Endothelial cell of umbilical vein (primary cell): ENCODE measurements around the gene PGGHG. TPM values are rescaled to one million over a fixed set of nuclear protein-coding genes. Genes with fewer than 3 reads are reported as not detected.

Experiments
- BruUV-seq: library from RNA; stranded (reverse); fragments of 400-500 nt; replicated peaks from 2 replicates; lab custom pipeline; 2021; lab: Mats Ljungman, UMichigan
- CTCF ChIA-PET: fragments of 300-600, 350-600 bp; sonication (Branson Sonifier 250); formaldehyde crosslinking; loops from one replicate; lab custom pipeline; 2021; ENCODE audit warnings: antibody characterized with exemption, inconsistent platforms; lab: Charles Lee
- POLR2A ChIA-PET: fragments of 300-600, 350-600 bp; sonication (Branson Sonifier 250); formaldehyde crosslinking; loops from one replicate; lab custom pipeline; 2021; ENCODE audit warnings: antibody characterized with exemption, inconsistent platforms; lab: Charles Lee
- DNase-seq: peaks from one replicate; pipeline ENCODE4 v3.0.0-alpha.2; 2011; ENCODE audit warnings: low read depth, low spot score
- FAIRE-seq: peaks from 2 replicates; lab custom pipeline; 2011; peaks lifted over from hg19 to GRCh38; lab: Jason Lieb, UNC
- H2AFZ ChIP-seq: 2 replicates; pipeline ENCODE4 v1.6.0; 2012; ENCODE audit warnings: low read depth, low read length, control low read depth, inconsistent platforms
- H3K27ac ChIP-seq: 2 replicates; pipeline ENCODE4 v1.5.1; 2011; ENCODE audit warnings: low read depth, mild to moderate bottlenecking, control low read depth, low read length, moderate library complexity; ENCODE audit not compliant: insufficient read depth
- H3K27me3 ChIP-seq, 2 experiments: 2 replicates each; pipeline versions ENCODE4 v1.6.0 to v1.6.1; 2011; ENCODE audit warnings: low read length in 2 of 2, mixed read lengths in 1 of 2; ENCODE audit not compliant: control insufficient read depth in 2 of 2, insufficient read depth in 2 of 2
- H3K36me3 ChIP-seq, 2 experiments: 2 replicates in 1 of 2; 3 replicates in 1 of 2; pipeline ENCODE4 v1.5.1; 2011; ENCODE audit warnings: low read length in 2 of 2, mild to moderate bottlenecking in 1 of 2, moderate library complexity in 1 of 2; ENCODE audit not compliant: control insufficient read depth in 2 of 2, insufficient read depth in 2 of 2; ENCODE audit errors: extremely low read depth in 1 of 2
- H3K4me1 ChIP-seq: 3 replicates; pipeline ENCODE4 v1.5.1; 2011; ENCODE audit warnings: mild to moderate bottlenecking, low read length; ENCODE audit not compliant: control insufficient read depth, insufficient read depth; ENCODE audit errors: extremely low read depth
- H3K4me2 ChIP-seq: 2 replicates; pipeline ENCODE4 v1.6.1; 2011; ENCODE audit warnings: low read length, control low read depth, mixed read lengths; ENCODE audit not compliant: insufficient read depth
- H3K4me3 ChIP-seq, 3 experiments: fragments of 200-600 bp in 1 of 3; sonication (generic), shearing (Covaris generic) in 1 of 3; replicated peaks in 1 of 3; 2 replicates each; pipeline ENCODE4 v1.5.1; 2011 to 2016; ENCODE audit warnings: control low read depth in 3 of 3, low read length in 3 of 3, mild to moderate bottlenecking in 2 of 3, inconsistent platforms in 1 of 3, low read depth in 1 of 3, moderate library complexity in 1 of 3; ENCODE audit not compliant: insufficient read depth in 1 of 3
- H3K79me2 ChIP-seq: 2 replicates; pipeline ENCODE4 v1.6.0; 2012; ENCODE audit warnings: low read length, inconsistent platforms; ENCODE audit not compliant: control insufficient read depth, insufficient read depth
- H3K9ac ChIP-seq: replicated peaks from 2 replicates; pipeline ENCODE3; 2011; ENCODE audit warnings: low read length, control low read depth; ENCODE audit not compliant: insufficient read depth; ENCODE audit errors: extremely low read depth
- H3K9me1 ChIP-seq: replicated peaks from 3 replicates; pipeline ENCODE4 v1.6.0; 2011; ENCODE audit warnings: mild to moderate bottlenecking, low read length; ENCODE audit not compliant: control insufficient read depth, insufficient read depth; ENCODE audit errors: extremely low read depth
- H3K9me3 ChIP-seq: replicated peaks from 2 replicates; pipeline ENCODE4 v1.5.1; 2012; ENCODE audit warnings: low read length, inconsistent platforms; ENCODE audit not compliant: control insufficient read depth, insufficient read depth
- H4K20me1 ChIP-seq: replicated peaks from 2 replicates; pipeline ENCODE3; 2011; ENCODE audit warnings: mild to moderate bottlenecking, low read length; ENCODE audit not compliant: control insufficient read depth, insufficient read depth; ENCODE audit errors: extremely low read depth
- FOS ChIP-seq: IDR thresholded peaks from 2 replicates; pipeline ENCODE4 v1.6.1; 2011; ENCODE audit warnings: mild to moderate bottlenecking, low read length, moderate library complexity, borderline replicate concordance; ENCODE audit not compliant: insufficient read depth
- GATA2 ChIP-seq: IDR thresholded peaks from 2 replicates; pipeline ENCODE4 v1.7.0; 2011; ENCODE audit warnings: low read depth, mild to moderate bottlenecking, moderate library complexity, mixed read lengths, low read length; ENCODE audit not compliant: insufficient read length, insufficient read depth
- JUN ChIP-seq: IDR thresholded peaks from 2 replicates; pipeline ENCODE4 v1.6.1; 2011; ENCODE audit warnings: borderline replicate concordance, low read depth; ENCODE audit not compliant: insufficient read length, insufficient read depth
- MAX ChIP-seq: IDR thresholded peaks from 2 replicates; pipeline ENCODE4 v1.6.1; 2011; ENCODE audit not compliant: insufficient read depth, insufficient read length
- MYC ChIP-seq: IDR thresholded peaks from one replicate; pipeline ENCODE4 v1.6.1; 2011; ENCODE audit warnings: mild to moderate bottlenecking, low read depth, low read length
- POLR2A ChIP-seq: IDR thresholded peaks from 2 replicates; pipeline ENCODE4 v1.6.1; 2012; ENCODE audit warnings: low read depth, mild to moderate bottlenecking, control low read depth, low read length
- dilution Hi-C: fragments of 300-500 bp; cut with MboI; formaldehyde crosslinking; loops from one replicate; pipeline ENCODE4 v1.15.0; 2019; ENCODE audit warnings: low sequenced_read_pairs; ENCODE audit not compliant: extremely low pct_ligation_motif_present
- intact Hi-C: fragments of 100-400 bp; cut with micrococcal nuclease; formaldehyde crosslinking; loops from one replicate; pipeline ENCODE4 v1.10.0; 2022
- polyA plus RNA-seq, 4 experiments: library from polyadenylated mRNA; depleted of rRNA in 3 of 4; stranded (reverse) in 3 of 4; unstranded in 1 of 4; fragments of >200 nt; gene quantifications; 2 replicates each; pipeline versions ENCODE4 v1.2.1 to v1.2.3, GENCODE V29; 2011 to 2012; ENCODE audit warnings: missing spikeins in 1 of 4
- total RNA-seq: library from RNA; stranded (reverse); gene quantifications from 2 replicates; pipeline ENCODE4 v1.2.3, GENCODE V29; 2021
- TF ChIP-seq, protein P1 (sequence below), 2 donors: IDR thresholded peaks; 1 replicate in 1 of 2; 2 replicates in 1 of 2; pipeline ENCODE4 v1.5.1; 2011; ENCODE audit warnings: low read length in 2 of 2, mild to moderate bottlenecking in 2 of 2, moderate library complexity in 2 of 2, control low read depth in 1 of 2, inconsistent platforms in 1 of 2, low read depth in 1 of 2; ENCODE audit not compliant: insufficient read depth in 1 of 2; ENCODE audit errors: extremely low read depth in 1 of 2

PGGHG gene
- total and polyA plus RNA-seq, 2 donors (not counting 3 experiments of a cell fraction or from before 2014, with no cell fraction given): 31.6 to 42.4 TPM

DNA sequence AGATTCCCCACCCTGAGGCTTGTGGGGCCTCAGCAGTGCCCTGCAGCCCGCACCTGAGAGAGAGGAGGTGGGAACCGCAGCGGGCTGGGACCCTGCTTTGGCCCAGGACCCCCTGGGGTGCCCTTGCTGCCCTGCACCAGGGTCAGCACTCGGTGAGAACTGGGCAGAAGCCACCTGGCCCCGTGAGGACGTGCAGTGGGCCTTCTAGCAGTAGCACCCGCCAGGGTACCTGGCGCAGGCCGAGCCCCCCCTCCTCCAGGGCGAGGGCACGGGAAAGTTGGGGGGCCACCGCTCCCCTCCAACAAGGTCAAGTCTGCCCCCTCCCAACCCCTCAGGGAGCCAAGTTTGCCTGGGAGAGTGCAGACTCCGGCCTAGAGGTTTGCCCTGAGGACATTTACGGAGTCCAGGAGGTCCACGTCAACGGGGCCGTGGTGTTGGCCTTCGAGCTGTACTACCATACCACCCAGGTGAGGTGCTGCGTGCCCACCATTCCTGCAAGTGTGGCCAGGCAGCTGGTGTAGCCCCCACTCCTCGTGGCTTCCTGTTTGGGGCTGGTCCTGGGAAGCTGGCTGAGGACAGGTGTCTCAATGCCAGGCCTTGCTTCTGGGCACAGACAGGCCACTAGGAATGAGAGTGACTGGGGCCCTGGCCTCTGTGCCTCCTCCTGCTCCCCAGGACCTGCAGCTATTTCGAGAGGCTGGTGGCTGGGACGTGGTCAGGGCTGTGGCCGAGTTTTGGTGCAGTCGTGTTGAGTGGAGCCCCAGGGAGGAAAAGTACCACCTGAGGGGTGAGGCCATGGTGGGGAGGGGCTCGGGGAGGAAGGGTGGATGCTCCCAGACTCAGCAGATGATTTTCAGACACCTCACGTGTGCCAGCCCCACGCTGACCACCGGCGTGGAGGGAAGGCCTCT, 3.5 kb downstream of the PGGHG start:
- ChIA-PET POLR2A (no interaction called here), CTCF (interaction anchor here (1.3 kb wide), 1 partner anchor 12 kb away, joined by 4 read pairs; no protein-coding TSS in a partner anchor)
- Histone ChIP-seq H3K4me1 (peaks cover 3% of the 10 kb centered on the region), H3K9me1 (no peaks in the 10 kb centered on the region), H3K27ac (no peak overlapping the region), H3K79me2 (no peaks in the 10 kb centered on the region), H3K36me3 (peaks cover 0 to 8% of the 10 kb centered on the region in 2 experiments), H3K27me3 (peaks cover 5 to 8% of the 10 kb centered on the region in 2 experiments), H3K4me3 (no peak overlapping the region), H4K20me1 (no peaks in the 10 kb centered on the region), H2AFZ (no peak overlapping the region), H3K9ac (no peak overlapping the region), H3K9me3 (no peaks in the 10 kb centered on the region), H3K4me2 (no peak overlapping the region)
- DNase-seq: no peak
- no peak for FAIRE-seq
- no TSS peak for BruUV-seq
- intact Hi-C loops: no loop called here
- no peak for TF ChIP-seq GATA2
- no peak for TF ChIP-seq MAX
- no peak for TF ChIP-seq MYC
- no peak for TF ChIP-seq POLR2A
- no peak for TF ChIP-seq JUN
- TF ChIP-seq, protein P1, sequence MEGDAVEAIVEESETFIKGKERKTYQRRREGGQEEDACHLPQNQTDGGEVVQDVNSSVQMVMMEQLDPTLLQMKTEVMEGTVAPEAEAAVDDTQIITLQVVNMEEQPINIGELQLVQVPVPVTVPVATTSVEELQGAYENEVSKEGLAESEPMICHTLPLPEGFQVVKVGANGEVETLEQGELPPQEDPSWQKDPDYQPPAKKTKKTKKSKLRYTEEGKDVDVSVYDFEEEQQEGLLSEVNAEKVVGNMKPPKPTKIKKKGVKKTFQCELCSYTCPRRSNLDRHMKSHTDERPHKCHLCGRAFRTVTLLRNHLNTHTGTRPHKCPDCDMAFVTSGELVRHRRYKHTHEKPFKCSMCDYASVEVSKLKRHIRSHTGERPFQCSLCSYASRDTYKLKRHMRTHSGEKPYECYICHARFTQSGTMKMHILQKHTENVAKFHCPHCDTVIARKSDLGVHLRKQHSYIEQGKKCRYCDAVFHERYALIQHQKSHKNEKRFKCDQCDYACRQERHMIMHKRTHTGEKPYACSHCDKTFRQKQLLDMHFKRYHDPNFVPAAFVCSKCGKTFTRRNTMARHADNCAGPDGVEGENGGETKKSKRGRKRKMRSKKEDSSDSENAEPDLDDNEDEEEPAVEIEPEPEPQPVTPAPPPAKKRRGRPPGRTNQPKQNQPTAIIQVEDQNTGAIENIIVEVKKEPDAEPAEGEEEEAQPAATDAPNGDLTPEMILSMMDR (IDR thresholded peaks at IDR 0.05; ENCODE audit: extremely low read depth in 1 of 2, insufficient read depth in 1 of 2, low read depth in 1 of 2, low read length in 2 of 2): no peak
- TF ChIP-seq FOS: no peak
- dilution Hi-C loops: no loop called here
